HG03439 (cell line): Measurements from ENCODE around the gene PNMA6E.

ENCODE experiments used
- ATAC-seq: cut with Tn5 transposase; IDR thresholded peaks from one replicate; pipeline ENCODE4 v1.9.1; 2021; ENCODE audit warnings: mild to moderate bottlenecking, moderate library complexity; ENCODE audit not compliant: unreplicated experiment

PNMA6E gene

GRCh38 chrX:153365670-153366069 lies 35.5 kb downstream of the PNMA6E start:
- ATAC-seq: no peak

- no peak for ATAC-seq
Observed at GRCh38 chrX:153361781-153362397, 39.3 kb downstream of the PNMA6E start.

GRCh38 chrX:153357877-153358276 lies 43.3 kb downstream of the PNMA6E start:
- ATAC-seq: no peak

- no peak for ATAC-seq
Observed at GRCh38 chrX:153353416-153353815, 47.7 kb downstream of the PNMA6E start.

GRCh38 chrX:153352858-153353257 lies 48.3 kb downstream of the PNMA6E start:
- ATAC-seq: no peak

GRCh38 chrX:153351981-153352380 lies 49.2 kb downstream of the PNMA6E start:
- ATAC-seq: no peak

GRCh38 chrX:153349952-153350351 lies 51.2 kb downstream of the PNMA6E start:
- ATAC-seq: no peak

- no peak for ATAC-seq
Observed at GRCh38 chrX:153348421-153348820, 52.7 kb downstream of the PNMA6E start.

- no peak for ATAC-seq
Observed at GRCh38 chrX:153347530-153347929, 53.6 kb downstream of the PNMA6E start.
